Upper lobe of left lung (tissue), 4 donors: ENCODE data around the gene MUC5B.

Source experiments
- EP300 ChIP-seq, 4 donors: sonication (generic); formaldehyde crosslinking; IDR thresholded peaks; one replicate each; pipeline ENCODE4 v1.5.1; 2017; ENCODE audit warnings: antibody characterized with exemption in 4 of 4, control low read depth in 2 of 4
- POLR2A ChIP-seq, 4 donors: fragments of 450-650 bp; IDR thresholded peaks; one replicate each; pipeline ENCODE4 v1.5.1; 2016 to 2017; ENCODE audit warnings: antibody characterized with exemption in 4 of 4, mild to moderate bottlenecking in 2 of 4
- POLR2AphosphoS5 ChIP-seq, 2 donors: sonication (generic); formaldehyde crosslinking; IDR thresholded peaks; one replicate each; pipeline ENCODE4 v1.5.1; 2017; ENCODE audit warnings: antibody characterized with exemption in 2 of 2
- TF ChIP-seq, protein P1 (sequence below), 6 experiments: fragments of 450-650 bp in 4 of 6; fragments of 200-600 bp in 2 of 6; sonication (generic) in 2 of 6; IDR thresholded peaks; one replicate each; pipeline ENCODE4 v1.5.1; 2016 to 2019; ENCODE audit warnings: antibody characterized with exemption in 6 of 6

DNA sequence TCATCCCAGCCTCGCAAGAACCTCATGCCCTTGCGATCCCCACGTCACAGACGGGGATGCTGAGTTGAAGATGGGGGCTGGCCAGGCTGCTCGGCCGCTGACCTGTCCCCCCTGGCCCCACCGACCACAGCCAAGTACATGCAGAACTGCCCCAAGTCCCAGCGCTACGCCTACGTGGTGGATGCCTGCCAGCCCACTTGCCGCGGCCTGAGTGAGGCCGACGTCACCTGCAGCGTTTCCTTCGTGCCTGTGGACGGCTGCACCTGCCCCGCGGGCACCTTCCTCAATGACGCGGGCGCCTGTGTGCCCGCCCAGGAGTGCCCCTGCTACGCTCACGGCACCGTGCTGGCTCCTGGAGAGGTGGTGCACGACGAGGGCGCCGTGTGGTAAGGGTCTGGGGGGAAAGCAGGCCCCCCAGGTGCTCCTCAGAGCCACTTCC, 10.0 kb downstream of the MUC5B start:
- TF ChIP-seq, protein P1, sequence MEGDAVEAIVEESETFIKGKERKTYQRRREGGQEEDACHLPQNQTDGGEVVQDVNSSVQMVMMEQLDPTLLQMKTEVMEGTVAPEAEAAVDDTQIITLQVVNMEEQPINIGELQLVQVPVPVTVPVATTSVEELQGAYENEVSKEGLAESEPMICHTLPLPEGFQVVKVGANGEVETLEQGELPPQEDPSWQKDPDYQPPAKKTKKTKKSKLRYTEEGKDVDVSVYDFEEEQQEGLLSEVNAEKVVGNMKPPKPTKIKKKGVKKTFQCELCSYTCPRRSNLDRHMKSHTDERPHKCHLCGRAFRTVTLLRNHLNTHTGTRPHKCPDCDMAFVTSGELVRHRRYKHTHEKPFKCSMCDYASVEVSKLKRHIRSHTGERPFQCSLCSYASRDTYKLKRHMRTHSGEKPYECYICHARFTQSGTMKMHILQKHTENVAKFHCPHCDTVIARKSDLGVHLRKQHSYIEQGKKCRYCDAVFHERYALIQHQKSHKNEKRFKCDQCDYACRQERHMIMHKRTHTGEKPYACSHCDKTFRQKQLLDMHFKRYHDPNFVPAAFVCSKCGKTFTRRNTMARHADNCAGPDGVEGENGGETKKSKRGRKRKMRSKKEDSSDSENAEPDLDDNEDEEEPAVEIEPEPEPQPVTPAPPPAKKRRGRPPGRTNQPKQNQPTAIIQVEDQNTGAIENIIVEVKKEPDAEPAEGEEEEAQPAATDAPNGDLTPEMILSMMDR (IDR thresholded peaks at IDR 0.05), result no peak
- TF ChIP-seq EP300 (IDR thresholded peaks at IDR 0.05), result no peak
- TF ChIP-seq POLR2A (IDR thresholded peaks at IDR 0.05), result no peak
- no peak for TF ChIP-seq POLR2AphosphoS5 (IDR thresholded peaks at IDR 0.05)
